Epithelial cell of esophagus (primary cell): Measurements from ENCODE around the gene WNT5A.

Experiments used
- DNase-seq: peaks from one replicate; pipeline ENCODE4 v3.0.0; 2010; ENCODE audit warnings: low read depth
- H3K4me3 ChIP-seq: 2 replicates; pipeline ENCODE4 v1.5.1; 2011; ENCODE audit warnings: mild to moderate bottlenecking, low read length, control low read depth
- CTCF ChIP-seq: IDR thresholded peaks from 2 replicates; pipeline ENCODE4 v1.5.1; 2011; ENCODE audit warnings: low read depth, mild to moderate bottlenecking, low read length, control low read depth, inconsistent platforms; ENCODE audit not compliant: insufficient read depth; ENCODE audit errors: missing control alignments

Gene WNT5A

GRCh38 chr3:55473788-55474187 lies 13.3 kb downstream of the WNT5A start:
- TF ChIP-seq CTCF, result no peak
- no peak for DNase-seq
- no peak overlapping the region for H3K4me3 ChIP-seq

- TF ChIP-seq CTCF, result no peak
- H3K4me3 ChIP-seq, result no peak overlapping the region
- DNase-seq, result no peak
These were observed 15.4 kb downstream of the WNT5A start for GRCh38 chr3:55471522-55472280.

GRCh38 chr3:55471084-55471483 lies 16.0 kb downstream of the WNT5A start:
- no peak for TF ChIP-seq CTCF
- no peak for DNase-seq

GRCh38 chr3:55469957-55470526 lies 17.1 kb downstream of the WNT5A start:
- H3K4me3 ChIP-seq, result no peak overlapping the region
- TF ChIP-seq CTCF, result no peak
- DNase-seq, result no peak

More at GRCh38 chr3:55471084-55471483, 16.0 kb downstream of the WNT5A start:
- no peak overlapping the region for H3K4me3 ChIP-seq

- DNase-seq, result peak; percentile 32
- no peak for TF ChIP-seq CTCF
- H3K4me3 ChIP-seq, result no peak overlapping the region
These were observed 18.9 kb downstream of the WNT5A start for GRCh38 chr3:55468251-55468650.

GRCh38 chr3:55467099-55467498 lies 20.0 kb downstream of the WNT5A start:
- no peak for TF ChIP-seq CTCF
- no peak overlapping the region for H3K4me3 ChIP-seq
- peak; percentile 18 for DNase-seq

GRCh38 chr3:55466526-55466925 lies 20.6 kb downstream of the WNT5A start:
- no peak overlapping the region for H3K4me3 ChIP-seq

More at GRCh38 chr3:55466526-55466925, 20.6 kb downstream of the WNT5A start:
- no peak for DNase-seq
- no peak for TF ChIP-seq CTCF
